Dendritic cell treated with granulocyte-macrophage colony-stimulating factor and Interleukin-4, amounts not matched to agents 40 ng/mL and 50 ng/mL, for 4 days (primary cell): ENCODE results near the gene ESAM.

ENCODE experiments used
- H3K27ac Mint-ChIP-seq: one replicate; pipeline ENCODE4 v1.8.0; 2022; ENCODE audit warnings: mild to moderate bottlenecking, mixed read lengths
- H3K27me3 Mint-ChIP-seq: one replicate; pipeline ENCODE4 v1.8.0; 2022; ENCODE audit warnings: mild to moderate bottlenecking, mixed read lengths
- H3K36me3 Mint-ChIP-seq: one replicate; pipeline ENCODE4 v1.8.0; 2022; ENCODE audit warnings: low read depth, mixed read lengths
- H3K4me1 Mint-ChIP-seq: one replicate; pipeline ENCODE4 v1.8.0; 2022; ENCODE audit warnings: low read depth, mixed read lengths
- H3K4me3 Mint-ChIP-seq: one replicate; pipeline ENCODE4 v1.8.0; 2022; ENCODE audit warnings: mild to moderate bottlenecking, moderate library complexity, mixed read lengths
- H3K9me3 Mint-ChIP-seq: one replicate; pipeline ENCODE4 v1.8.0; 2022; ENCODE audit warnings: mixed read lengths
- intact Hi-C: fragments of 100-400 bp; cut with micrococcal nuclease; formaldehyde crosslinking; loops from one replicate; pipeline ENCODE4 v1.15.0; 2022

Gene ESAM

DNA sequence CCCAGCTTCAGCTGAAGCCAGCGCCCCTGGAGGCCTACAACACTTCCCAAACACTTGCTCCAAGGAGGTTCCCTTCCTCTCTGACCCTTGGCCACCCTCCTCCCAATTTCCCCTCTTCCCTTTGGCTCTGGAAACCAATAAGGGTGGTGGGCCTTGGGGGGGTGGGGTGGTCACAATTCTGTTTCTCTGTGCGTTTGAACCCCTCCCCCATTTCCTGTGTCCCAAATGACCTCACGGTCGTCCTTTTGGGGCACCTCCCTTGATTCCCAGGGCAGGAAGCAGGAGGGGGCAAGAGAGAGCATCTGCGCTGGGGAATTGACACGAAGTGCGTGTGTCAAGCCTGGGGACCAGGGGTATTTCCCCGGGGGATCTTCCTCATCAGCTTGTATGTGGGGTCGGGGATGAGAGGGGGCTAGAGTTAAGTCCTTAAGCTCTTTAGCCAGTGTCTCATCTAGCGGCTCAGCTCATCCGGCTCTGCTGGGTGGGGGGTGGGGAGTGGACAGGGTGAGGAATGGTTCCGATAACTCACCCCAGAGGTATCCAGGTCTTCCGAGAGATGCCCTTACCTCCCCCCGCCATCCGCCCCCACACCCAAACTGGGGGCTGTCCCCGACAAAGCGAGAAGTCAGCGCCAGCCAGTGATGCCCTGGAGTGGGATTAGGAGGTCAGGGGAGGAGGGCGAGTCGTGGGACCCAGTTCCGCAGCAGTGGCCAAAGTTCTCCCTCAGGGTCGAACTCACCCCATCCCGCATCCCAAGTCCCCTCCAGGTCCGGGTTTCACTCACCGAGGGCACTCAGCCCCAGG, 587 bp downstream of the ESAM start:
- Mint-ChIP-seq H3K9me3 (no peaks in the 10 kb centered on the region), H3K36me3 (peaks cover 18% of the 10 kb centered on the region), H3K27me3 (peaks cover 53% of the 10 kb centered on the region), H3K27ac (no peak overlapping the region), H3K4me3 (peak overlapping the region; percentile 96), H3K4me1 (peaks cover 58% of the 10 kb centered on the region)
- intact Hi-C loops: loop anchor here (5.0 kb wide), 1 partner anchor 36 kb away; no protein-coding TSS in a partner anchor

DNA sequence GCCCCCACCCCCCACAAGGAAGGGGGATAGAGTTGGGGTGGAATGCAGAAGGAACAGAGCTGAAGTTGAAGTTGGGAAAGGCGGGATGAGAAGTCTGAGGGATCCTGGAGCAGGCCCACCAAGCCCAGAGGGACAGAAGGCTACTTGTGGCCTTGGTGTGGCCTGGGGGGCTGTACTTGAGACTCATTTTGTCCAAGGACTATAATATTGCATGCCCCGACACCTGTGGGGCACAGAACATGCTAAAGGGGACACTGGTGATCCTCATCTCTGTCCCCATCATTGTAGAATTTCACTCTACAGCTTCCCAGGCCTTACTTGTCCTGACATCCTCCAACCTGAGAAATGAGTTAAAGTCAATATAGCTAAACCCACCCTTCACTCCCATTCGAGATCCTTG, 1.3 kb downstream of the ESAM start:
- H3K27ac Mint-ChIP-seq: no peak overlapping the region
- intact Hi-C loops: loop anchor here (5.0 kb wide), 1 partner anchor 36 kb away; no protein-coding TSS in a partner anchor
- peaks cover 60% of the 10 kb centered on the region for H3K27me3 Mint-ChIP-seq
- peaks cover 13% of the 10 kb centered on the region for H3K36me3 Mint-ChIP-seq
- no peak overlapping the region for H3K4me3 Mint-ChIP-seq
- H3K4me1 Mint-ChIP-seq: peaks cover 58% of the 10 kb centered on the region
- no peaks in the 10 kb centered on the region for H3K9me3 Mint-ChIP-seq

DNA sequence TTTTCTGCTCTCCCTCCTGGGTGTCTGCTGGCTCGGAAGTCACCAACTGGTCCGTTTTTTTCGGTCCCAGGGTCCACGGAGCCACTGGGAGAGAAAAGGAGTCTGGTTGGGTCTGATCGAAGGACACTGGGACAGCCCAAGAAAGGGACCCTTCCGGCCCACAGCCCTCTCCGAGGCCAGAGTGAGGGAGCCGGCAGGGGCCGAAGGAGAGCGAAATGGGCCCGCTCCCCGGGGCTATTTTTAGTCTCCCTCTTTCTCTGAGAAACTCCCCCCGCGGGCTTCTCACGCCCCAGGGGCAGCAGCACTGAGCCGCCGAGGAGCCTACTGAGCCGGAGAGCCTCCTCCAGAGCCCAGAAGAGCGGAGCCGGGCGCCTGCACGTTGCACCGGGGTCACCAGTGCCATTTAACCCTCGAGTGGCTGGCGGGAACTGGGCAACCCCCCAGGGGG, 1.9 kb downstream of the ESAM start:
- peaks cover 58% of the 10 kb centered on the region for H3K4me1 Mint-ChIP-seq
- intact Hi-C loops: loop anchor here (5.0 kb wide), 1 partner anchor 37 kb away; no protein-coding TSS in a partner anchor
- no peak overlapping the region for H3K4me3 Mint-ChIP-seq
- peaks cover 9% of the 10 kb centered on the region for H3K36me3 Mint-ChIP-seq
- H3K27me3 Mint-ChIP-seq: peaks cover 60% of the 10 kb centered on the region
- H3K9me3 Mint-ChIP-seq: no peaks in the 10 kb centered on the region
- H3K27ac Mint-ChIP-seq: peak overlapping the region; percentile 48

DNA sequence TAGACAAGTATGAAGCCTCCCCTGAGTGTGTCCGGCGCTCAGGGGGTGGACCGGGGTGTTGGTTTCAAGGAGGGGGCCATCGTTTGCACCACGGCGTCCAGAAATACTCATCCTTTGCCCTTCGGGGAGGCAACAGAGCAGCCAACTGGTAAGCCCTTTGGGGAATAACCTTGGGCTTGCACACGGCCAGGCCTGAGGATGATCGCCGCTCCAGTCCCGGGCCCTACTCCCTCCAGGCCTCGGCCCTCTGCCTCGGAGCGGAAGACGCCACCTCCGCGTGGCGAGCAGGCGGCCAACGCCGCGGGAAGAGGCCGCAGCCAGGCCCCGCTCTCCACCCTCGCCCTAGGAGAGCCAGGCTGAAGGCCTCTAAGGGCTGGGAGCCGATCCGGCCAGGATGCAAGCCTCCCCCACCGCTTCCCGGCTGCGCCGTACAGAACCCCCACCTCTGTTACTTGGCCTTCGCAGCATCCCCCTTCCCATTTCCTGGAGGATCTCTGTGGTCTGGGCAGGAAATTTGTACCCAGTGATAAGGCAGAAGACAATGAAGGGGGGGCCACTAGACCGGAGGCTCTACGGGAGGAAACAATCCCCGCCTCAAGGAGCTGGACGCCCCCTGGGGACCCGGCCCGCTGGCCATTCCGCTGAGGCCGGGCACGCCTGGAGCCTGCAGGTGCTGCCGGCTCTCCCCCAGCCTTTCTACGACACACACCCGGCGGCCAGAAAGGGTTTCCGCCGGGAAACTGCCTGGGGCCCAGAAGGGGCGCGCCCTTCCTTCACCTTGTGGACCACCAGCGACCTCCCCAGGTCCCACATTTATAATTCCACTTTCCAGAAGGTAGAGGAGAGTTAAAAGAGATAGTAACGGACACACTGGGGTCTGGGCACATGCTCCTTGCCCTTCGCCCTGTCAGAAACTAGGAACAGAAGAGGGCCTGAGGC, 2.6 kb downstream of the ESAM start:
- H3K36me3 Mint-ChIP-seq: peaks cover 2% of the 10 kb centered on the region
- H3K27me3 Mint-ChIP-seq: peaks cover 62% of the 10 kb centered on the region
- intact Hi-C loops: loop anchor here (5.0 kb wide), 1 partner anchor 38 kb away; no protein-coding TSS in a partner anchor
- H3K4me3 Mint-ChIP-seq: peak overlapping the region; percentile 75
- peaks cover 62% of the 10 kb centered on the region for H3K4me1 Mint-ChIP-seq
- peak overlapping the region; percentile 76 for H3K27ac Mint-ChIP-seq
- H3K9me3 Mint-ChIP-seq: no peaks in the 10 kb centered on the region

DNA sequence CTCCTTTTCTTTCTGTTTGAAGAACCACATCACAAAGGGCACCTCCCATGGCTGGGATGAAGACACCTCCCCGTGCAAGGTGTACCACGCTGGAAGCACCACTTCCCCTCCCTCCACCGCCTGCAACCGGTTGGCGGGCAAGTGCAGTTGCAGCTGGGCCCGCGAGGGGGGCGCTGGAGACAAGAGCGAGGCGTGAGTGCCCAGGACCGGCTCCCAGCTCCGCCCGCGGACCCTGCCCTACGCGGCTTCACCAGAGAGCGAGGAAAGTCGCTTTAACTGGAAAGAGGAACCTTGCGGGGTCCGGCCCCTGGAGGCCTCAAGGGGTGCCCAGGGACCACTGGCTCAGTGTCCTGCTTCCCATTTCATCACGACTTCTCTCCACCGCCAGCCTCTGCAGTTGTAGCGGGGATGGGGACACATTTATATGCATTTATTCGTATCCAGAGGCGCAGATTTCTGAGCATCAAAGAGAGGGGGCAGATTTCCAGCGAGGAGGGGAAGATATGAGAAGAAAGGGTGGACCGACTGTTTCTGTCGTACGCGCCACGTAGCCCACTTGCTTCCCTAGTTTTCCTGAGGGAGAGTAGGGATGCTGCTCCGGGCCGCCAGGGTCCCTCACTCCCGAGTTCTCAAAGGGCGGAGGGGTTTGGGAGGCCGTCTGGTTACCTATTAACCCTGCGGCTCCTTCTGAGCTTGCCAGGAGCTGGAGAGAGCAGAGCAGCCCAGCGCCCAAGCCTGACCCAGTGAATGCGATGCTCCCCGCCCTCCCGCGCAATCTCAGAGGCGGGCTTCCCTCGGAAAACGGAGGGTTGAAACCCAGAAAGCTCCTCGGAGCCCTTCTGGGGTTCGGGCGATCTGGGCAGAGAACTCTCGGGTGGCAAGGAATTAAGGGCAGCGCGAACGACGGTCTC, 3.5 kb downstream of the ESAM start:
- H3K4me1 Mint-ChIP-seq: peaks cover 71% of the 10 kb centered on the region
- no peaks in the 10 kb centered on the region for H3K9me3 Mint-ChIP-seq
- H3K27ac Mint-ChIP-seq: peak overlapping the region; percentile 76
- intact Hi-C loops: no loop called here
- H3K27me3 Mint-ChIP-seq: peaks cover 62% of the 10 kb centered on the region
- peak overlapping the region; percentile 75 for H3K4me3 Mint-ChIP-seq
- no peaks in the 10 kb centered on the region for H3K36me3 Mint-ChIP-seq

DNA sequence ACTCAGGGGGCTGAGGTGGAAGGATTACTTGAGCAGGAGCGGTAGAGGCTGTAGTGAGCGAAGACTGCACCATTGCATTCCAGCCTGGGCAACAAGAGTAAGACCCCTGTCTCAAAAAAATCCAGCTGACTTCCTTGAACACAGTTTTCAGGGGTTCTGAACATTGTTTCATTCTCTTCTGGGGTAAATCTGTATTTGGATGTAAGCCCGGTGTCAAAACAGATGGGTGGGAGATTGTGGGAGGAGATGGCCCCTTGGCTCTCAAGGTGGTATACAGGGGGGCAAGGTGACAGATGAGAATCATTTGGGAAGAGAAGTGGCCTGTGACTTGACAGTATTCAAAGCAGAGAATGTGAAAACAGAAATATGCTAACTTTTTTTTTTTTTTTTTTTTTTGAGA, 4.8 kb downstream of the ESAM start:
- intact Hi-C loops: no loop called here
- Mint-ChIP-seq H3K27ac (peak overlapping the region; percentile 76), H3K27me3 (peaks cover 56% of the 10 kb centered on the region), H3K9me3 (no peaks in the 10 kb centered on the region), H3K36me3 (no peaks in the 10 kb centered on the region), H3K4me1 (peaks cover 76% of the 10 kb centered on the region), H3K4me3 (no peak overlapping the region)

DNA sequence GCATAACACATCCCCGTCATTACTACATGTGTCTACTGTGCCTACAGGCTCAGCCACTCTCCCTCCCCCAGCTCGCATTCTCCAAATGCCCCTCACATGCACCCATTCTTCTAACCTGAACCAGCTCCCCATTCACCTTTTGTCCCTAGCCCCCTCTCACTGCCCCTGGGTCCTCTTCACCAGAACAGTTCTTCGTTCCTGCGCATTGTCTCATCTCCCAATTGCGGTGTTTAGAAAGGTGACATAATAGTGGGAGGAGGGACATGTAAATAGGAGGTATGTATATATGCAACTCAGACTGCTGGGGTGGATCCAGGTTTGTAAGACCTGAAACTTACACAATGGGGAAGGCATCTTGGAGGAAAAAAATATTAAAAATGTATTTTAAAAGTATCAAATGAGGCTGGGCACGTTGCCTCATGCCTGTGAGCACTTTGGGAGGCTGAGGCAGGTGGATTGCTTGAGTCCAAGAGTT, 5.3 kb downstream of the ESAM start:
- H3K36me3 Mint-ChIP-seq: no peaks in the 10 kb centered on the region
- H3K27me3 Mint-ChIP-seq: peaks cover 54% of the 10 kb centered on the region
- no peaks in the 10 kb centered on the region for H3K9me3 Mint-ChIP-seq
- no peak overlapping the region for H3K4me3 Mint-ChIP-seq
- peak overlapping the region; percentile 8 for H3K27ac Mint-ChIP-seq
- peaks cover 78% of the 10 kb centered on the region for H3K4me1 Mint-ChIP-seq
- intact Hi-C loops: no loop called here

DNA sequence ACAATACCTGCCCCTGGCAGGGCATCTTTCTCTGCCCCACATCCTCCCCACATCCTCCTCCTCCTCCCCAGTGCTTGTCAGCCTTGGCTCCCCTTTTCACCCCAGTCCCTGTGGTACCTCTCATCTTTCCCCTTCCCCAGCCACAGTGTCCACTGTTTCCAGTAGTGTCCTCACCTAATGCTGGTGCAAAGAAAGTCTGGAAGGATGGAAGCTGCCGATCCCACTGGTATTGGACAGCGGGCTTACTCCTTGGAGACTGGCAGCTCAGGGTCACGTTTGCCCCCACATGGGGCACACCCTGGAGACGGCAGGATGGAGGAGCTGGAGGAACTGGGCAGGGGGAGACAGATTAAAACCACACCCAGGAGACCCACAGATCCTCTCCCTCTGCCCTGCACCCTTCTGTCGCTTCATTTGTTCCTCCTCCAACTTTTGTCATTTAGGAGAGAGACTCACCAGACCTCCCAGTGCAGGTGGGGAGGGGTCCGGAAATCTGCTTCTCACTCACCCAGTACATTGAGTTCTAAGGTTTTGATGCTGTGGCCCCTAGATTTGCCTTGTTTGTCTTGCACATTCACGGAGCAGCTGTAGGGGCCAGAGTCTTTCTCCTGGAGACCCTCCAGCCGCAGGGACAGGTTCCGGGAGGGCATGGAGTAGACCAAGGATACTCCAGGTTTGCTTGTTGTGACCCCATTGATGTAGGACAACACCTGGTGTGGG, 5.9 kb downstream of the ESAM start:
- intact Hi-C loops: no loop called here
- H3K27ac Mint-ChIP-seq: peak overlapping the region; percentile 8
- H3K4me1 Mint-ChIP-seq: peaks cover 75% of the 10 kb centered on the region
- peaks cover 48% of the 10 kb centered on the region for H3K27me3 Mint-ChIP-seq
- no peak overlapping the region for H3K4me3 Mint-ChIP-seq
- H3K9me3 Mint-ChIP-seq: no peaks in the 10 kb centered on the region
- no peaks in the 10 kb centered on the region for H3K36me3 Mint-ChIP-seq

DNA sequence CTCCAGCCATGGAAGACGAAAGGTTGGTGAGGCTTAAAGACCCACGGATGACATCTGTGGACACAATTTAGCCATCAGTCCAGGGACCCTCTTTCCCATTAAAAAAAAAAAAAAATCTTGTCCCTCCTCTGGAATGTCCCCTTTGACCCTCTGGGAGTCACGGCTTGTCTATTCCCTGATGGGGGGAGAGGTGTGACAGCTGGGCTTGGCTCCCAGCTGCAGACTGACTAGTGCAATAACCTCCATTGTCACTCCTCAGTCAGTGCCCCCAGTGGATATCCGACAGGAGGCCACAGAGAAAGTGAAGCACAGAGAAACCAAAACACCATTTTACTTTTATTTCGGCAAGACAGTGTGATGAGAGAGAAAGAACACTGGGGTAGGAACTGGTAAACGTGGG, 7.4 kb downstream of the ESAM start:
- intact Hi-C loops: no loop called here
- H3K4me3 Mint-ChIP-seq: no peak overlapping the region
- H3K27me3 Mint-ChIP-seq: peaks cover 33% of the 10 kb centered on the region

DNA sequence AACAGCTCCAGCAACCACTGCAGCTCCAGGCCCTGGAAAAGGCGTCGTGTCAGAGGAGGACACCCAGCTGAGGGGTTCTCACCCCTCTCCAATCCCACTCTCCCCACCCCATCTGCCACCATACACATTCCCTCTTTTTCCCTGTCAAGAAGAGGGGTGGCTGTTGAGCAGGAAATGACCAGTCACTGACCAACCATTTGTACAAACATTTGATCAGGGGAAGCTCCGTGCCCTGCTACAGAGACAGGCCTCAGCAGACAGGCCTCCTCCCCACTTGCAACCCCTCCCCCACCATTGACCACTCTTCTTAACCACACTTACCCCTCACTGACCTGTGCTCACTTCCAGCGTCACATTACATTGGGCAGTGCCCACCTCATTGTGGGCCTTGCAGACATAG, 7.8 kb downstream of the ESAM start:
- Mint-ChIP-seq H3K4me1 (peaks cover 75% of the 10 kb centered on the region), H3K27me3 (peaks cover 29% of the 10 kb centered on the region), H3K36me3 (no peaks in the 10 kb centered on the region), H3K9me3 (no peaks in the 10 kb centered on the region), H3K27ac (peak overlapping the region; percentile 20), H3K4me3 (no peak overlapping the region)
- intact Hi-C loops: no loop called here

More for the DNA sequence above, 7.4 kb downstream of the ESAM start:
- H3K4me1 Mint-ChIP-seq: peaks cover 75% of the 10 kb centered on the region
- H3K36me3 Mint-ChIP-seq: no peaks in the 10 kb centered on the region
- H3K9me3 Mint-ChIP-seq: no peaks in the 10 kb centered on the region
- peak overlapping the region; percentile 20 for H3K27ac Mint-ChIP-seq

DNA sequence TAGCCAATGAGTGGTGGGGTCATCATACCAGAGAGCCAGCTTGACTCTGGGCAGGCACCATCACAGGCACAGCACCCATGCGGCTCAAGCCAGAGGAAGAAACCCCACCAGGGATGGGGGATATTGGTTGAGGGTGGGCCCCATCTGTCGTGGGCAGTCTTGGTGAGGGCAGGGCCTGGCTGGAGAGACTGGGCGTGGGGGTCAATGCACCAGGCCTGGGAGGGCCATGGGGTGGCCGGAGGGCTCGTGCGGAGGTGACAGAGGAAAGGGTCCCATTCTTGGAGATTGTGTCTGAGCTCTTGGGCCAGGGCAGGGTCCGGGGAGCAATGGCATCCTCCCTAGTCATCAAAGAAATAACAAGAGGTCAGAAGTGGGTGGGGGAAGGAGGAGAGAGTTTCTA, 8.5 kb downstream of the ESAM start:
- intact Hi-C loops: no loop called here
- H3K27ac Mint-ChIP-seq: peak overlapping the region; percentile 20
- no peaks in the 10 kb centered on the region for H3K36me3 Mint-ChIP-seq
- no peaks in the 10 kb centered on the region for H3K9me3 Mint-ChIP-seq
- no peak overlapping the region for H3K4me3 Mint-ChIP-seq
- H3K27me3 Mint-ChIP-seq: peaks cover 23% of the 10 kb centered on the region
- peaks cover 75% of the 10 kb centered on the region for H3K4me1 Mint-ChIP-seq

DNA sequence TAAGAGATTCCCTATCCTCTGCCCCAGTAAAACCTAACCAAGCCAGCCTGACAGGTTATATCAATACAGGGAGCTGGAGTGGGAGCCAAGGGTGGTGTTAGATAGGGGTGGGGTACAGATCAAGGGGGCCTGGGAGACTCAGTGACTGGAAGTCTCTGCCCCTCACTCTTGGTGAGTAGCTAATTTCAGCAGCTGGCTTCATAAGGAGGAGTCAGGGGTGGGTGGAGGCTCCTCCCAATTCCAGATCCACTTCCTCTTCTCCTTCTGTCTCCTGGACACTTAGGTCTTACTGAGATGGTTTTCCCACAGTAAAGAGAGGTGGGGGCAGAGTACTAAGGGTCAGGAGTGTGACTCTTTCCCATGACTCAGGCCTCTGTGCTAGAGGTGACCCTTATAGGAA, 8.9 kb downstream of the ESAM start:
- H3K4me1 Mint-ChIP-seq: peaks cover 75% of the 10 kb centered on the region
- peaks cover 20% of the 10 kb centered on the region for H3K27me3 Mint-ChIP-seq
- H3K27ac Mint-ChIP-seq: peak overlapping the region; percentile 20
- intact Hi-C loops: no loop called here
- no peaks in the 10 kb centered on the region for H3K36me3 Mint-ChIP-seq
- H3K4me3 Mint-ChIP-seq: no peak overlapping the region
- no peaks in the 10 kb centered on the region for H3K9me3 Mint-ChIP-seq
